HS-5 (cell line): ENCODE results near the gene ZDHHC17.
"Not testable (repeated sequence)": the region's sequence is repeated elsewhere in the genome, so short reads cannot be mapped to it uniquely, and the experiment has no call there.

Source experiments
- DNase-seq: peaks from one replicate; pipeline ENCODE4 v3.0.0-alpha.2; 2012; ENCODE audit warnings: low read depth

Gene ZDHHC17

DNA sequence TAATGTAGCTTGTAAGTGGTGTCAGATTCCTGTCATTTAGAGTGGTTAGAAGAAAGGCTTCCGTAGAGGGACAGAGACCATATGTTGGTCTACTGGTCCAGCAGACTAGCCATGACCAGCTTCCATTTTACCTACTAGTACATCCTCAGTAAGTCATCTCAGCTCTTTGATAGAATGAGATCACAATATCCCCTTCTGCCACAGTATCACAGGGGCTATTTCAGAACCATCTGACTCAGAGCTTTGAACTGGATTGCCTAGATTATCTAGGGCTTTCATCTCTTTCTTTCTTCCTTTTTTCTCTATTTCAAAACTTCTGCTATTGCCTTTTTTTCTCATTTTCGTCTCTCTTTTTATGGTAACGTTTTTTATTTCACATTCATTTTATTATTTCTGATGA, 4.7 kb downstream of the ZDHHC17 start:
- DNase-seq, result no peak

DNA sequence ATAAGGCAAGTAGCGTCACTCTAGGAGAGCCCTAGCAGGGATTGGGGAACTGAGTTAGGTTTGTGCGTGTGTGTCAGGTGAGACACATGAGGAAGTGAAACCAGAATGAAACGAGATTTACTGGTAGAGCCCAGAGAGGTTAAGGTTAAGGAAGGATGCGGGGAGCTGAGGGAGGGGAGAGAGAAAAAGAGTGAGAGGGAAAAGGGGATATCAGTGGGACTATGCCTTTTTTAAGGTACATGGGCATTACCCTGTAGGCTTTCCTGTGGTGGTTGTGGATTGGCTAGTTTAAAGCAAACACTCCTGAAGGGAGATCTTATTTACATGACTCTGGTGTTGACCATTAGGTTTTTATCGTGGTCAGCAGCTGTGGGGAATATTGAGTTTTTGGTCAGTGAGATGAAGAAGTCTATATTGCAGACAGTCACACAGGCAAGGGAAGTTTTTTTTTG, 13.9 kb downstream of the ZDHHC17 start:
- DNase-seq, result no peak

DNA sequence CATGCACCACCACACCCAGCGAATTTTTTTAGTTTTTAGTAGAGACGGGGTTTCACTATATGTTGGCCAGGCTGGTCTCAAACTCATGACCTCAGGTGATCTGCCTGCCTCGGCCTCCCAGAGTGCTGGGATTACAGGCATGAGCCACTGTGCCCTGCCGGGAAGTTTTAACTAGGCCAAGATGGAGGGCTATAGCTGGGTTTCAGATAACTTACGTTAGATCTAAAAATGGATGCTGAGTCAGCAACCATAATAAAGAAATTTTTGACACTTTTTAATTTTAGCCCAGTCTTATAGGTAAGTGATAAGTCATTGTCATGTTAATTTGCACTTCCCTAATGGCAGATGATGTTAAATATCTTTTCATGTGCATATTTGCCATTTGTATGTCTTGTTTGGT, 14.4 kb downstream of the ZDHHC17 start:
- no peak for DNase-seq

DNA sequence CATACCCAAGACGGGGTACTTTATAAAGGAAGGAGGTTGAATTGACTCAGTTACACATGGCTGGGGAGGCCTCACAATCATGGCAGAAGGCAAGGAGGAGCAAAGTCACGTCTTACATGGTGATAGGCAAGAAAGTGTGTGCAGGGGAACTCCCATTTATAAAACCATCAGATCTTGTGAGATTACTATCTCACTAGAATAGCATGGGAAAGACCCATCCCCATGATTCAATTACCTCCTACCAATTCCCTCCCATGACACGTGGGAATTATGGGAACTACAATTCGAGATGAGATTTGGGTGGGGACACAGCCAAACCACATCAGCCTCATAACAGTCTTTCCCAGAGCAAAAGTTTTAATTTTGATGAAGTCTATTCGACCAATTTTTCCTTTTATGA, 15.4 kb downstream of the ZDHHC17 start:
- not testable (repeated sequence) for DNase-seq

DNA sequence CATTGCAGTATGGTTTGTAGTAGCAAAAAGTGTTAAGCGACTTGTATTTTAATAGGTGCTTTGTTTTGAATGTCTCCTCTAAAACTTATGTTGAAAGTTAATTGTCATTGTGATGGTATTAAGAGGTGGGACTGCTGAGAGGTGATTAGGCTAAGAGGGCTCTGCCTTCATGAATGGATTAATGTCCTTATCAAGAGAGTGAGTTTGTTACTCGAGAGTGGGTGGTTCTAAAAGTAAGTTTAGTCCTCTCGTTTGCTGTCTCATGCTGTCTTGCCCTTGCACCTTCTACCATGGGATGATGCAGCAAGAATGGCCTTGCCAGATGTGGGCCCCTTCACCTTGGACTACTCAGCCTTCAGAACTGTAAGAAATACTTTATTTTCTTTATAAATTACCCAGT, 17.4 kb downstream of the ZDHHC17 start:
- DNase-seq, result no peak

DNA sequence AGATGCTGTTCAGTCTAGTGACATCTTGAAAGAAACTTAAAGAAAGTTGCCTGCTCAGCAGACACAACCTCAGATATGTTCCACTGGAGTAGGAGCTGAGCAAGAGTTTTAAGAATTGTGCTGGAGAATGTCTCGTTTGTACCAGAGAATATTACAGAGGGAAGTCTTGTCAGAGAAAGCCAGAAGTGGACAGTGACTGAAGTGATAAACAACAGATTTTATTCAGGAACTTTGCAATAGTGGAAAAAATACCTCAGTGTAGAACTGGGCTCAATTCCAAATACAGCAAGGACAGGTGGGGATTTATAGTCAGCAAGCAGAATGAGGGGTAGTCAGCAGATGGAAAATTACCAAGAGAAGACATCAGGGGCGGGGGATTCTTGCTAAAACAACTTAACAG, 18.6 kb downstream of the ZDHHC17 start:
- DNase-seq, result no peak

DNA sequence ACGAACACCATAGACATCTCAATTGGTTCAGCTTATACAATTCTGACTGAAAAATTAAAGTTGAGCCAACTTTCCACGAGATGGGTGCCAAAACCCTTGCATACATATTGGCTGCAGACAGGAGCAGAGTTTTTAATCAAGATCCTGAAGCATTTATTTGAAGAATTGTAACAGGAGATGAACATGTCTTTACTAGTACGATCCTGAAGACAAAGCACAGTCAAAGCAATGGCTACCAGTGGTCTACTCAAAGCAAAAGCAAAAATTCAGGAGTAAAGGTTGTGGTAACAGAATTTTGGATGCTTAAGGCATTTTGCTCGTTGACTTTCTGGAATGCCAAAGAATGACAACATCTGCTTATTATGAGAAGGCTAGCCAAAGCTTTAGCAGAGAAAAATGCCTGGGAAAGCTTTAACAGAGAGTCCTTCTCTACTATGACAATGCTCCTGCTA, 20.7 kb downstream of the ZDHHC17 start:
- DNase-seq, result no peak

DNA sequence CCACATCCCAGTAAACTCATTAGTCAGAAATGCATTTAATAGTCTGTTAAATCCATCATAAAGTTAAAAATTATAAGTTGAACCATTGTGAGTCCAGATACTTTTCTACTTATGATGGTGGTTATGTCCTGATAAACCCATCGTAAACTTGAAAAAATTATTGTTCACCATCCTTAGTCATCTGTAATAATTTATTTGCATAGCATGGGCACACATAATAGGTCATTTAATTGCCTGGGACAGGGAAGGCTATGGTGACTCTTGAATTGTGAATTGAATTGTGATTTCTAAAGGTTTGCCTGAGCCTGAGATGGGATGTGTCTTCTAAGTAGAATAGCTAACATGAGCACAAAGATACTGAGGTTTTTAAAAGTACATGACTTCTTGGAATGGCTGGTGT, 21.5 kb downstream of the ZDHHC17 start:
- no peak for DNase-seq

DNA sequence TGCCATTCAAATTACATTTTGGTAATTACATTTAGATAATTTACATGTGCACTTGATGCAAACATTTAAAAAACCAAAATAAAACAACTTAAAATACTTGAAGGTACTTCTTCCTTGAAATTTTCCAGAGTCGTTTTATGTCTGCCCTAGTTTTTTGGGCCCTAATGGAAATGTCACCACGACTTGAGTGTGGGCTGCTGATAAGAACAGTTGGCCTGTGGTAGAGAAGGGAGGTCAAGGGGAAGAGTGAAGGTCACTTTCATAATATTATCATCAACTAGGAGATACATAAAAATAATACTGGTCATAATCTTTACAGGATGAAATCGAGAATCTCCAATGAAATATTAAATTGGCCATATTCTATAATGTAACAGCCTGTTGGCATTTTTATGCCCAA, 23.1 kb downstream of the ZDHHC17 start:
- no peak for DNase-seq

DNA sequence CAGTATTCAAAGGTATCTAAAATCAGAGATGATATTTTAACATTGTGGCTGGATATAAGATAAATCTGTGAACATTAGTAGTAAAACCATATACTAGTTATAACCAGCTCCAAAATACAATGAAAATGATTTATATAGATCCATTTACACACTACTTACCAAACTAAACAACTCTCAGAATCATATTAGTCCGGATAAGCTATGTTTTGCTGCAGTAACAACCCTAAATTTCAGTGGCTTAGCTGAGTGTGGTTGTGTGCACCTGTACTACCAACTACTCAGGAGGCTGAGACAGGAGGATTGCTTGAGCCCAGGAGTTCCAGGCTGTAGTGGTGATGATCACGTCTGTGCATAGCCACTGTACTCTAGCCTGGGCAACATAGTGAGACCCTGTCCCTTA, 23.8 kb downstream of the ZDHHC17 start:
- DNase-seq, result no peak

DNA sequence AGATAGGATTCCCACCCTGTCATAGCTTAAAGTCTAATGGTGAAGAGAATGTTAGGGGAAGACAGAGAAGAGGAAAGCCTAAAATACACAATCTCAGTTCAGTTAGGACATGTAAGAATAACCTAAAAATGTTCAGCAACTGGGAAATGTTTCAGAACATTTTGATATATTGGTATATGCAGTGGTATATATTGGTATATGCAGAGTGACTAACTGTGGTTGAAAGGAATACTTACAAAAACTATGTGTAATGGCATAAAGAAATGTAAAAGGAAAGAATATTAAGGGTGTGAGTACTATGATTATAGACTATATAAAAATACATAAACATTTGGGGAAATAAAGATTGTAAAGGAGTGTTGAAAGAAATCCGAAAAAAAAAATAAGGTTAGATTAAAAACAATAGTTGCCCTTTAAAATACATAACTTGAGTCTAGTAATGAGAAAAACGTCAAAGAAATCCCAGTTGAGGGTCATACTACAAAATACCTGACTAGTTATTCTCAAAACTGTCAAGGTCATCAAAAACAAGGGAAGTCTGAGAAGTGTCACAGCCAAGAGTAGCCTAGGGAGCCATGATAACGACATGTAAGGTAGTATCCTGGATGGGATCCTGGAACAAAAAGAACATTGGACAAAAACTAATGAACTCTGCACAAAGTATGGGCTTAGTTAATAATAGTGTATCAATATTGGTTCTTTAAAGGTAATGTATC, 25.6 kb downstream of the ZDHHC17 start:
- no peak for DNase-seq

DNA sequence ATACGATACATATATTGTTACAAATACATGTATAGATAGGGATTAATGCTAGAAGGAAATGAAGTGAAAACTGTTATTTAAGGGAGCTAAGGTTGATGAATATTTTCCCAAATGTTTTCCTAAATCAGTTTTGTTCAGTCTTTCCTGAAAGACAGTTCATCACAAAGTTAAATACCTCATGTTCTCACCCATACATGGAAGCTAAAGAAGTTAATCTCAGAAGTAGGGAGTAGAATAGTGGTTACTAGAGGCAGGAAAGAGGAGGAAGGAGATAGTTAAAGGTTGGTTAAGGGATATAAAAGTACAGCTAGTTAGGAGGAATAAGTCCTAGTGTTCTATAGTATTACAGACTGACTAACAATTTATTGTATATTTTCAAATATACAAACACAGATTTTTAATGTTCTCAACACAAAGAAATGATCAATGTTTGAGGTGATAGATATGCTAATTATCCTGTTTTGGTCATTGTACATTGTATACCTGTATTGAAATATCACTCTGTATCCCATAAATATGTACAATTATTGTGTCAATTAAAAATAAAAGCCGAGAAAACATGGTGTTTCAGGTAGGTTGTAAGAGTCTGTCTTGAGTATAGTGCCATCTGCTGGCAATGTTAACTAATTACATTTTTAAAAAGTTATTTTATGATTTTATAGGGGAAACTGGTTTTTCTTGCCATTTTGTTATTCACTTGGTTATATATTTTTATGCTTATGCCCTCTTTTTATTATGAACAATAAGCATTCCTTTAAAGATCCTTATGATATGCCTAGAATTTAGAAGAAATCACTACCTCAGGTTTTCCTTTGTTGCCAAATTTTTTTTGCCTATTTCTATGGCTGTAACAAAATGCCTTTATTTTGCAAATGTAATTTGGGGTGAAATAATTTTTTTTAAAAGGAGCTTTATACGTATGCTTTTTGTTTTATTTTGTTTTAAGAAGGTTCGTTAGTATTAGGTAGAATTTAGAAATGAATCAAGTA, 26.9 kb downstream of the ZDHHC17 start:
- peak; percentile 11 for DNase-seq

DNA sequence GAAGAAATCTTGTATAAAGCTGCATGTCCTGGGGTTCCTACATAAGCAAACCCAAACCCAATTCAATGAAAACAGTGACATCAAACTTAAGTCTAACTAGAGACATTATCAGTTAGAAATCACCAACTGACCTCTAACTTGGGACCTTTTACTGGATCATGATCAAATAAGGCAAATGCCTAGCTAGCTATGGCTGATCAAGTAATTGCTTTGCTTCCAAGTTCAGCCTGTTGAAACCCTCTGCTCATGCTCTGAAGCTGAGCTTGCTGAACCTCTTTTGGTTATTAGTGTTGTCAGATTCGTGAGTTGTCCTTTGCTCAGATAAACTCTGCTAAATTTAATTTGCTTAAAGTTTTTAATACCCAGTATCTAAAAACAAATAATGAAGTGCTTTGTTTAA, 28.9 kb downstream of the ZDHHC17 start:
- no peak for DNase-seq

DNA sequence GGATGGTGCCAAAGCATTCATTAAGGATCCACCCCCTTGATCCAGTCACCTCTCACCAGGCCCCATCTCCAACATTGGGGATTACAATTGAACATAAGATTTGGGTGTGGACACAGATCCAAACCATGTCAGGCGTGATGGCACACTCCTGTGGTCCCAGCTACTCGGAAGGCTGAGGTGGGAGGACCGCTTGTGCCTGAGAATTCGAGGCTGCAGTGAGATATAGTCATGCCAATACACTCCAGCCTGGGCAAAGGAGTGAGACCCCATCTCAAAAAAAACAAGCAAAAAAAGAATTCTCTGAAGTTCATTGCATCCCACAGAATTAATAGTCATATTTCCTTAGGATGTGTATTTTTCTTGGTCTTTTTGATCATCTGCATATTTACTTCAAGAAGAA, 34.9 kb downstream of the ZDHHC17 start:
- DNase-seq, result no peak

DNA sequence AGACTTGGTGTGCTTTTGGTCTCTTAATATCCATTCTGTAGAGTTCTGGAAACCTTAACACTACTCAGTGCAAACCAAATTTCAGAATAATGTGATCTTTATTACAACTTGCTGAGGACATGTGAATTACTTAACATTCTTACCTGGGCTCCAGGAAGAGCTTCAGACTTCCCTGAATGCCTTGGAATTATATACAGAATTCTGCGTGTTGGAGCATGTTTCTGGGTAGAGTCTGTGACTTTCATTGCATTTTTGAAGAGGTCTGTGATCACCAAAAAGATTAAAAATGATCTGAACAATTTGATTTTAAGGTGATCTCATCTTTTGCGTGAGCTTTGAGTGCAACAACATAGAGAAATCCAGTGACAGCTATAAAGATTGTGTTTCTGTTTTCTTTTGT, 35.4 kb downstream of the ZDHHC17 start:
- DNase-seq, result no peak

DNA sequence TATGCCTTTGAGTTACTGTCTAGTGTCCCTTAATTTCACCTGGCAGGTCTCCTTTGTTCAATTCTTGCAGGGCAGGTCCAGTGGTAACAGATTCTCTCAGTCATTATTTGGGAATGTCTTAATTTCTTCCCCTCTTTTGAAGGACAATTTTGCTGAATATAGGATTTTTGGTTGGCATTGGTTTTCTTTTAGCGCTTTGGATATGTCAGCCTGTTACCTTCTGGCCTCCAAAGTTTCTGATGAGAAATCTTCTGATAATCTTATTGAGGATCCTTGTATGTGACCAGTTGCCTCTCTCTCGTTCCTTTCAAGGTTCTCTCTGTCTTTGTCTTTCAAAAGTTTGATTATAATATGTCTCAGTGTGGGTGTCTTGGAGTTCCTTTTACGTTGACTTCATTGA, 38.1 kb downstream of the ZDHHC17 start:
- DNase-seq, result no peak

DNA sequence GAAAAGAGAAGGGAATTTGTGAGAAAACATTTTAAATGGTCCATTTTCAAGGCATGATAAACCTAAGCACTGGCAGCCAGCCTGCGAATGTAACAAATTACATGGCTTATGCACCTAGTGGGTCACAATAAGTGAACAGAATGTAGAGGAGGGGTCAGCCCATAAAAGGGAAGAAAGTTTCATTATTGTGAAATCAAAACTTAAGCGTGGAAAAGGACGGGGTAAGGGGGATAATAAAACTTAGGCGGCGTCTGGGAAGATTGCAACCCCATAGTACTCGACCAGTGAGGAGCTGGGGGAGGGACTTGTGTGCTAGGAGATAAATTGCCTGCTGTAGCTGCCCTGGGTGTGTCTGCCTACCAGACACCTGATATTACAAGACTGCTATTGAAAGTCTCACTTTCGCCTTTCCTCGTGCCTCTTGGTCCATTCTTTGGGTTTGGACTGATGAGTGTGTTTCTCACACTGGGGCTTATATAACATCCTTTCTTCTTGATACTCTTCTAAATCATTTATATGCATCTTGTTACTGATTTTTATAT, 40.6 kb downstream of the ZDHHC17 start:
- DNase-seq, result no peak

DNA sequence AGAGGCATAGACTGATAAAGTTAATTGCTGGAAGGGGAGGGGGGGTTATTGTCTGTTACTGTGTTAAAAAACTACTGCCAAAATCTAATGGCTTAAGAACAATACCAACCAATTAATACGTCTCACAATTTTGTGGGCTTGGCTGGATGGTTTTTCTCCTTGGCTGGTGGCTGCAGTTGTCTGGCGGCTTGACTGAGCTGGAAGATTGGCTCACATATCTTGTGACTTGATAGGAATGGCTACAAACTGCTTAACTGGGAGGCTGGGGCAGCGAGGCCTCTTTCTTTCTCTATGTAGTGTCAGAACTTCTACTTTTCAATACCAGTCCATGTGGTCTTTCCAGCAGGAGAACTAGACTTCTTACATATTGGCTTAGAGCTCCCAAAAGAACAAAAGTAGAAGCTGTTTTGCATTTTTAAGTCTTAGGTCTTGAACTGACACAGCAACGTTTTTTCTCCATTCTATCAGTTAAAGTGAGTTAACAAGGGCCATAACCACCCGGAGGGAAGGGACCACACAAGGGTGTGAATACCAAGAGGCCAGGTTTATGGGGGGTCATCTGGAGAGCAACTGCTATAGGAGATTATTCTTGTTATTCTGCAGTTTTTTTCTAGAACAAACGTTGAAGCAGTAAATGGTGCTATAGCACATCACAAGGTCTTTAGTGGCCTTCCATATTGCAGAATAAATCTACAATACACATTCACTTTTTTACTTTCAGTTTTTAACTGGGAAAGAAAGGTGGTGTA, 46.9 kb downstream of the ZDHHC17 start:
- DNase-seq, result no peak

DNA sequence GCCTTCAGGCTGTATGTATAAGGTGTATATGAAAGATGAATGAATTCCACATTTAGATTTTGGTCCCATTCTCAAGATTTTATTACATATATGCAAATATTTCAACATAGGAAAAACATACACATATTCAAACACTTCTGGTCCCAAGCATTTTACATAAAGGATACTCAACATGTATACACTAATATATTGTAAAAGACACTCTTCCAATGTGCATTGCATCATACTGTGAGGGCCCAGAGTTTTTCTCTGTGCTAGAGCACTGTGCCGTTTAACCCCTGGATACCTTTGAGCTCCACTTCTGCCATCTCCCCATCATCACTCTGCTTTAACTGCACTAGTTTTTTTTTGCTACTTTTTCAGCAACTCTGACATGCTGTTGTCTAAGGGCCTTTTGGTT, 48.1 kb downstream of the ZDHHC17 start:
- no peak for DNase-seq

DNA sequence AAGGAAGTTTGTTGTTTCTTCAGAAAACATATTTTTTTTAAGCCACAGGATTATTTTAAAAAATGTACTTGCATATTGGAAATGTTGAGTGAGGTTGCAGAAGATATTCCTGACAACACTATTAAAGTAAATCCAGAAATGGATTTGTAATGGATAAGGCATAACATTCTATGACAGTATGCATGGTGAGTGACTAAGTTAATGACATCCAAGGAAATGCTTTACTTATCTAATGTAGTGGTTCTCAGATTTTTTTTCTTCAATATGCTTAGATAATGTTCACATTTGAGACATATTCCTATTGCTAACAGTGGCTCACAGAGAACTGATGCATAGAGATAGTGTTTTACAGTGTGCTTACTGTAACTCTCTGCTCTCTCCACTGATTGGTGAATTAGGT, 49.4 kb downstream of the ZDHHC17 start:
- DNase-seq, result no peak

DNA sequence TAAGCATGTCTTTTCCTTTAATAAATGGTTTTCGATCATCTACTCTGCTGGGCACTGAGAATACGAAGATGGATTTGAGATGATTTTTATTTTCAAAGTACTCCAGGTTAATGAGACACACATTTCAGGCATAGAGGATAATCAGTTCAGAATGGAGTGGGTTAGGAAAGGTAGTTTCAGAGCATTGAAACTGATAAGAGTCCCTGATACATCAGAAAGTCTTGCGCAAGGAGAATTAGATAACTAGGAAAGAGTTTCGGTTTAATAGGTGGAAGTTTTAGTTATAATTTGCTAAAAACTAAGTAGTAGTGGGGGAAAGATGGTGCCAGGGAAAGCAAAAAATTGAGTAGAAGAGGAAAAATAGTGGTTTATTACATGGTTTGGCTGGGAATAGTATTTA, 50.1 kb downstream of the ZDHHC17 start:
- DNase-seq, result no peak

DNA sequence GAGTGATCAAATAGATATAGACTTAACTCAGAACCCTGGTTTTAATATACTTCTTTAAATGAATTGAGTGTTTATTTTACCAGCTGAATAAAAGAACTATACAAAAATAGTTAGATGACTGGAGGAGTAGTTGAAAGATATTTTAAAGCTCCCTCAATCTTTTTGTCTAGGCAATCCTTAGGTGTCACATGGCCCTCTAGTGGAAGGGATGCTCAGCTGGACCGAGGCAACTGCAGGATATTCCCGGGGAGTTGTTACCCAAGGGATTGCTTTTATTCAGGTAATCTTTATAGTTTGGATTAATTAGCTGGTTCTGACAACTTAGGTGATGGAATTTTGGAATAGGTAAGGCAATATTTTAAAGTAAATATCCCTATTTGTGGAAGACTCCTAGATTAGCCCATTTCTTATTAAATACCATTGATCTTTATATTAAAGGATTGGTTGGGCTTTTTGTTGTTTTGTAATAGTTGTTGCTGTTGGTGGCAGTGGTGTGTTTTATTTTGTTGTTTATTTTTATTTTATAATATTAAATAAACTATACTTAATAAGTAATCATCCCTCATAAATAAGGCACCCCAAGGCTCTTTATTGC, 57.1 kb downstream of the ZDHHC17 start:
- DNase-seq, result peak; percentile 13
